NCI-H1417 treated with DMSO at 0.1 percent for 48 hours (cell line): ENCODE results near the gene SLC18B1.

Source experiments
- DNase-seq: peaks from one replicate; lab custom pipeline; 2025; lab: John Stamatoyannopoulos, UW

Gene SLC18B1

GRCh38 chr6:132797951-132798868, at the start of gene SLC18B1:
TSS of gene SLC18B1 (minus strand) at chr6:132798637. CDS start at chr6:132798456, 181 bp downstream.
- DNase-seq: no peak

- DNase-seq: no peak
Measured at GRCh38 chr6:132843316-132844035, 45.0 kb upstream of the SLC18B1 start.

- DNase-seq: no peak
Measured at GRCh38 chr6:132841966-132842365, 43.5 kb upstream of the SLC18B1 start.

- DNase-seq: no peak
Measured at GRCh38 chr6:132832891-132833290, 34.5 kb upstream of the SLC18B1 start.

GRCh38 chr6:132830334-132830751, 31.9 kb upstream of the SLC18B1 start:
- peak; percentile 32 for DNase-seq

GRCh38 chr6:132820629-132821381, 22.4 kb upstream of the SLC18B1 start:
- DNase-seq: no peak

GRCh38 chr6:132819405-132820161, 21.1 kb upstream of the SLC18B1 start:
- DNase-seq: no peak

GRCh38 chr6:132818404-132819359, 20.2 kb upstream of the SLC18B1 start:
- DNase-seq: no peak

- no peak for DNase-seq
Measured at GRCh38 chr6:132817554-132818403, 19.3 kb upstream of the SLC18B1 start.

- no peak for DNase-seq
Measured at GRCh38 chr6:132816660-132817059, 18.2 kb upstream of the SLC18B1 start.

- no peak for DNase-seq
Measured at GRCh38 chr6:132814716-132815570, 16.5 kb upstream of the SLC18B1 start.

- DNase-seq: no peak
Measured at GRCh38 chr6:132813173-132813856, 14.9 kb upstream of the SLC18B1 start.

GRCh38 chr6:132812756-132813172, 14.3 kb upstream of the SLC18B1 start:
- DNase-seq: no peak

- no peak for DNase-seq
Measured at GRCh38 chr6:132812255-132812732, 13.9 kb upstream of the SLC18B1 start.

GRCh38 chr6:132811276-132811675, 12.8 kb upstream of the SLC18B1 start:
- no peak for DNase-seq

GRCh38 chr6:132805548-132805947, 7.1 kb upstream of the SLC18B1 start:
- no peak for DNase-seq

- DNase-seq: no peak
Measured at GRCh38 chr6:132804251-132804650, 5.8 kb upstream of the SLC18B1 start.

- no peak for DNase-seq
Measured at GRCh38 chr6:132800656-132801055, 2.2 kb upstream of the SLC18B1 start.
